Hippocampal formation (tissue), 2 donors: Measurements from ENCODE around the gene NOTCH3.

Experiments
- DNase-seq, 2 donors: peaks; one replicate each; lab custom pipeline; 2025; lab: John Stamatoyannopoulos, UW

Gene NOTCH3

GRCh38 chr19:15236886-15237285, 36.1 kb upstream of the NOTCH3 start:
- no peak for DNase-seq

GRCh38 chr19:15235781-15236180, 35.0 kb upstream of the NOTCH3 start:
- no peak for DNase-seq

GRCh38 chr19:15234431-15235130, 33.8 kb upstream of the NOTCH3 start:
- DNase-seq: no peak

GRCh38 chr19:15231271-15231670, 30.5 kb upstream of the NOTCH3 start:
- DNase-seq: no peak

GRCh38 chr19:15227261-15227660, 26.5 kb upstream of the NOTCH3 start:
- no peak for DNase-seq

- no peak for DNase-seq
Observed at GRCh38 chr19:15225760-15226159, 25.0 kb upstream of the NOTCH3 start.

- no peak for DNase-seq
Observed at GRCh38 chr19:15223649-15224361, 23.0 kb upstream of the NOTCH3 start.

- peak; percentile 87 to 94 for DNase-seq
Observed at GRCh38 chr19:15222738-15223648, 22.2 kb upstream of the NOTCH3 start.

- DNase-seq: no peak
Observed at GRCh38 chr19:15220833-15221232, 20.0 kb upstream of the NOTCH3 start.

- DNase-seq: no peak
Observed at GRCh38 chr19:15218501-15218900, 17.7 kb upstream of the NOTCH3 start.

- DNase-seq: no peak
Observed at GRCh38 chr19:15216363-15216762, 15.6 kb upstream of the NOTCH3 start.

GRCh38 chr19:15213715-15214381, 13.1 kb upstream of the NOTCH3 start:
- DNase-seq: no peak

- DNase-seq: no peak
Observed at GRCh38 chr19:15212711-15213110, 11.9 kb upstream of the NOTCH3 start.

- no peak for DNase-seq
Observed at GRCh38 chr19:15210323-15210781, 9.6 kb upstream of the NOTCH3 start.

GRCh38 chr19:15201374-15202023, 704 bp upstream of the NOTCH3 start:
- no peak for DNase-seq

GRCh38 chr19:15199661-15200552, 888 bp downstream of the NOTCH3 start:
- DNase-seq: no peak

- DNase-seq: no peak
Observed at GRCh38 chr19:15198951-15199660, 1.7 kb downstream of the NOTCH3 start.

GRCh38 chr19:15197942-15198341, 2.9 kb downstream of the NOTCH3 start:
- DNase-seq: no peak

- DNase-seq: no peak
Observed at GRCh38 chr19:15197275-15197941, 3.4 kb downstream of the NOTCH3 start.
